NK-92 (cell line): ENCODE results near the gene CASP3.
"Not testable (repeated sequence)": the region's sequence is repeated elsewhere in the genome, so short reads cannot be mapped to it uniquely, and the experiment has no call there.

ENCODE experiments used
- DNase-seq: peaks from one replicate; lab custom pipeline; 2025; ENCODE audit not compliant: unreplicated experiment; lab: John Stamatoyannopoulos, UW

CASP3 gene

DNA sequence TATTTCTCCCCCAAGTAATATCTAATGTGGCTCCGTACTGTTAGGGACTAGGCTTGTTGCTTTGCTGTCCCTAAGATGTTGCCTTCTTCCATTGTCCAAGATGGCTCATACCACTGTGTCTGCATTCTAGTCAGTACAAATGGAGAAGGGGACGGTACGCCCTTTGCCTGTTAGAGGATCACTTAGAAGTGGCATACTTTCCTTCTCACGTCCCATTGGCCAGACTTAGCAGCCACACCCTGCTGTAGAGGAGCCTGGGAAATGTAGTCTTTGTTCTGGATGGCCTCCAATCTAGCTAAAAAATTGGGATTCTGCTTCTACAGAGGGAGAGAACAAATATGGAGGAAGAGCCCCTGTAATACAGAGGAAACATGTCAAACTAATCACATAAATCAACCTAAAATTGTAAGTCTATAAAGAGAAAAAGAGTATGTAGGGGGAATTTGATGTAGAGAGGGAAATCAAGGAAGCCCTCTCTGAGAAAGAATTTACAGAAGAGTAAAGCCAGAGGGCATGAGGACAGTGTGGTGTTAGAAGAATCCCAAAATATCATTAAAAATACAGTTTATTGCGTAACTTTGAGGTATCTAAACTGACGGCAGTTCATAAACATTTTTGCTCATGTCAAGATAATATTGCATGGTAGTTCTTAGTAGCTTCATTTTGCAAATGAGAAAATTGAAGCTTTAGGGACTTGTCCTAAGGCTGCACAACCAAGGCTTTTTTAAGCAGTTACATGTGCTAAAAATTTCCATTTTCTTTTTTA is 15.4 kb upstream of the CASP3 start:
- no peak for DNase-seq

DNA sequence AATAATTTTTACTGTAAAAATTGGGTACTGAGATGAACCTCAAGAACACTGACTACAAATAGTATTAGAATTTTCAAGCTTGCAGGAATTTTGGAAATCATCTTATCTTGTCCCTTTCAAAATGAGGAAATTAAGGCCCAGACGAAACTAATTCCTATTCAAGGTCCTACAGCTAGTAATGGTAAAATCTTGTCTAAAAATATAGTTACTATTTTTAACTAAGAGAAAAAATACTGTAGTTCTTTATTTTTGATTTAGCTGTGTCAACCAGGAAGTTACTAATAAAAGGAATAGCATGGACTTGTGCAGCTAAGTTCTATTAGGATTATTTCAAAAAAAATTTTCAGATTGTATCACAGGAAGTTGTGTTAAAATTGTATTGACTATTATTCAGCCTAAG is 13.0 kb upstream of the CASP3 start:
- no peak for DNase-seq

DNA sequence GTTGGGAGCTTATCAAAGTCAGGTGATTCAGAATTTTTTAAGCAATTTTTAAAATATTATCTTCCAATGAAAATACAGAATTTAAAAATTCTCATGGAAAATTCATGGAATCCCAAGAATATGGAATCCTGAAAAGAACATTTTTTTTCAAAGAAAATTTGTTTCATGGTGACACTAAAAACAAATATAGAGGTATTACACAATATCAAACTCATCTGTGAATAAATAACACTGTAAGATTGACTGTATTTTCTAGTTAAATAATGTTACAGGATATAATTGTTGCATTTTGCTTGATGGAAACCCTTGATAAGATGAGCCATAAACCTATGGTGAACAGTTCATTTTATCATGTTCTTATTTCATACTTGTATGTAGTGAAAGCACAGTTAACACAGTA is 11.7 kb upstream of the CASP3 start:
- no peak for DNase-seq

- DNase-seq: not testable (repeated sequence)
Observed at GRCh38 chr4:184657820-184658219, 8.6 kb upstream of the CASP3 start.

DNA sequence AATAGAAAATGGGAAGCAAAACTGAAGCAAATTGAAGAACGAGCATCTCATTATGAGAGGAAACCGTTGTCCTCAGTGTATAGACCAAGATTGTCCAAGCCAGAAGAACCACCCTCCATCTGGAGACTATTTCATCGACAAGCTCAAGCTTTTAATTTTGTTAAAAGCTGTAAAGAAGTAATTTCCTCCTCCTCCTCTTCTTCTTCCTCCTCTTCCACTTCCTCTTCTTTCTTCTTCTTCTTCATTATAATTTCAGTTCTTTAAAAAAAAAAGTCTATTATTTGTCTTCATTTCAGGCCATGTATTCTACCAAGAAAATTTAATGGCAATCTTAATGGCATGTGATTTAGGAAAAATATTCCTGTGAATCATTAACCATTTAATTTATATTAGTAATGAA is 7.9 kb upstream of the CASP3 start:
- no peak for DNase-seq

DNA sequence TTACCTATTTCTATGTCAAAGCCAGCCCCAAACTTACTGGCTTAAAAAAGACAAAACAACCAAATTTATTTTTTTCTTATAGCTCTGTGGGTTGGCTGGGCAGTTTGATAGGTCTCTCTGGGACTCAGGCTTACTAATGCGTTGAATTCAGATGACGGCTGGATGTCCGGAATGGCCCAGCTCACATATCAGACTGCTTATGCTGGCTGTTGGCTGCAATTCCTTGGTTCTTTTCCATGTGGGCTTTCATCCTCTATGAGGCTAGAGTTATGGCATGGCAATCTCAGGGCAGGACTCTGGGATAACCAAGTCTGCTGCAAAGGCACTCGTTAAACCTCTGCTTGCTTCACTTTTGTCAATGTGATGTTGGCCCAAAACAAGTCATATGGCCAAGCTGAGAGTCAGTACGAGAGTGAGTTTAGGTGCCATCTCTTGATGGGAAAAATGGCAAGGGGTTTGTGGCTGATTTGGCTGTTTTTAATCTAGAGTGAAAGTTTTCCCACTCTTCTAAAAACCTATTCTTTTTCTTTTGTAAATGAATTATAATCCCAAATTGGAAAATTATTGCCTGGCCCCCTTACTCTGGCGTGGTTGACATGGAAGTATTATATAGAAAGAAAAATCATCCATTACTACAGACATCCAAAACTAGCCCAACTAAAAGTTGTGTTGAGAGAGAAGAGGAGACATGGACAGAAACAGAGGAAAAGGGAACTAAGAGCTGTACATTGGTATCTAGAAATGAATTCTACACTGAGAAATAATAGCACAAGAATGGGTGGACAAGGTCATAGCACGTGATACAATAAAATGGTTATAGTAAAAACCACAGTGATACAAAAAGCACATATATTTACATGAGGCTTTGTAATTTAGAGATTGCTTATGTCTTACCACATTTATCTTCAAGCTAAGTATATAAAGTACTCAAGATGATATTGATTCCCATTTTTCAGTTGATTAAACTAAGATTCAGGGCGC is 6.9 kb upstream of the CASP3 start:
- DNase-seq: no peak

DNA sequence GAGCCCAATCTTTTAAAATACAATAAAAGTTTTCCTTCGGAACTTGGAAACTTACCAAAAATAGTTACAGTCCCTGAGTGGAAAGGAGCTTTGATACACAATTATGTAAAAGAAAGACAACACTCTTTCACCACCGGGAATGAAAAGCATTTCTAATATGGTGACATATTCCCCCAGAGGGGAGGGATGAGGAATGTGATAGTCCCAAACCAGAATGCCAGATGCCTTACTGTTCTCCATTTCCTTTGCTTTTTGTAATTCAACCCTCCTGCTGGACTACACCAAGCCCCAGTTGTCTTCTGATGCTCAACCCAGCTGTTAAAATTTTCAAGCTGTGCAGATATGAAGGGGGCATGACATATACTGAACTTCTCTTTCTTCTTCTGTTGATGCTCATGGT is 4.4 kb upstream of the CASP3 start:
- no peak for DNase-seq

DNA sequence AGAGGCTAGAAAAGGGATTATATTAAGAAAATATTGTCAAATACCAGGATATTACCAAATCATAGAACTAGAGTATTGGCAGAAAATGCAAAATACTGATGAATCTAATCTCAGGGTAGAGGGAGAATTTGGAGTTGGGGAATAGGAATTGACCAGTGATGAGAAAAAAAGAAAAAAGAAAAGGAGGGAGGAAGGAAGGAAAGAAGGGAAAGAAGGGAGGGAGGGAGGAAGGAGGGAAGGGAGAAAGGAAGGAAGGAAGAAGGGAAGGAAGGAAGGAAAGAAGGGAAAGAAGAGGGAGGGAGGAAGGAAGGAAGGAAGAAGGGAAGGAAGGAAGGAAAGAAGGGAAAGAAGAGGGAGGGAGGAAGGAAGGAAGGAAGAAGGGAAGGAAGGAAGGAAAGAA is 3.4 kb upstream of the CASP3 start:
- DNase-seq: not testable (repeated sequence)

GRCh38 chr4:184651899-184652298 is 2.7 kb upstream of the CASP3 start:
- DNase-seq: no peak

- no peak for DNase-seq
Observed at GRCh38 chr4:184649971-184650855, 966 bp upstream of the CASP3 start.

DNA sequence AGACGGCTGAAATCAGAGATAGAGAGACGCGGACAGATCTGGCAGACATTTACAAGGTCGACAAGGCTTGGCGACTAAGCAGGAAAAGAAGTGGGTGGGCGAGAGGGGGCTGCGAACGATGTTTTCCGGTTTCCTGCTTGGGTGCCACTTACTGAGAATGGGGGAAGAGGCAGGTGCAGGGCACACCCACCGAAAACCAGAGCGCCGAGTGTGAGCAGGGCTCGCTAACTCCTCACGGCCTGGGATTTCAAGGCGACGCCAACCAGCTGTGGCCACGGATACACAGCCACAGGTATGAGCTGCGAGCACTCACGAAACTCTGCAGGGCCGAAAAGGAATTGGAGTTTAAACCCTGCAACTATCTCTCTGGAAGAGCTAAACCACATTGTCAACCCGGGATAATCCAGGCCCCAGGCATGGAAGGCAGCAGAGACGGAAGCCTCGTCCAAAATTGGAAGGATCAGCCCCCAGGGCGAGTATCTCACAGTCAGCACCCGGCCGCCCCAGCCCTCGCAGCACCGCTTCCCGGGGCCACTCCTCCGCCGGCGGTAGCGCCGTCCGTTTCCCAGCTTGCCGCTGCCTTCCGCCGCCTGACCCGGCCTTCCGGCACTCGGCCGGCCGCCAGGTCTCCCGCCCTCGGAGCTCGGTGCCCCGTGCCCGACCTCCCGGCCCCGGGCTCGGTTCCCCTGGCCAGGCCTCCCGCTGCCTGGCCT is 778 bp downstream of the CASP3 start:
- no peak for DNase-seq

GRCh38 chr4:184648054-184648312 is 1.3 kb downstream of the CASP3 start:
- DNase-seq: no peak

GRCh38 chr4:184647266-184648053 is 1.8 kb downstream of the CASP3 start:
- no peak for DNase-seq

DNA sequence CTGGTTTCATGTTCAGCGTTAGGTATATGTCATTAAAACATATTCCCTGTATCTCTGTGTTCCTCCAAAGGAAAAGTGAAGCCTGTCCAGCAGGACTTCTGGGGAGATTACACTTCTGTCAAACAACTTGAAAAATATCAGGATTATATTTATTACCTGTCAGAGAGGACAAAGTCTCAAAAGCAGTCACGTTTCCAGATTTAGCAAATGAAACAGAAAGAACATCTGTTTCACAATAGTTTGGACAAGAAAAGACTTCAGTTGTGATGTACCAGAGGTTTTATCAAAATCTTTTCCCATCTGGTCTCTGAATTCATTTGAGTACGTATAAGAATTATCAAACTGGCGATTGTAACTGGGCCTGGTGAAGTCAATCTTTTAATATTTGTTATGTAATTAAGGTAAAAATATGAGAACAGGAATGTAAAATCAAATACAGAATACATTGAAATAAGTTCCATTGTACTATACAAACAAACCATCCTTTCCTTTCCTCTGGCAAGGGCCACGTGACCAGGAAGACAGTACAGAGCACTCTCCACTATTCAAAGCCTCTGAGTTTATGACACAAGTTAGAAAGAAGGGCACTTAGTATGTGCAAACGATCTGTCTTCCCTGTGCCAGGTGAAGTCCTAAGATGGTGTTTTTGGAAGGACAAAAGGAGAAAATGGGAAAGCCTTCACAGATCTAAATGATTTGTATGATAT is 3.2 kb downstream of the CASP3 start:
- no peak for DNase-seq

DNA sequence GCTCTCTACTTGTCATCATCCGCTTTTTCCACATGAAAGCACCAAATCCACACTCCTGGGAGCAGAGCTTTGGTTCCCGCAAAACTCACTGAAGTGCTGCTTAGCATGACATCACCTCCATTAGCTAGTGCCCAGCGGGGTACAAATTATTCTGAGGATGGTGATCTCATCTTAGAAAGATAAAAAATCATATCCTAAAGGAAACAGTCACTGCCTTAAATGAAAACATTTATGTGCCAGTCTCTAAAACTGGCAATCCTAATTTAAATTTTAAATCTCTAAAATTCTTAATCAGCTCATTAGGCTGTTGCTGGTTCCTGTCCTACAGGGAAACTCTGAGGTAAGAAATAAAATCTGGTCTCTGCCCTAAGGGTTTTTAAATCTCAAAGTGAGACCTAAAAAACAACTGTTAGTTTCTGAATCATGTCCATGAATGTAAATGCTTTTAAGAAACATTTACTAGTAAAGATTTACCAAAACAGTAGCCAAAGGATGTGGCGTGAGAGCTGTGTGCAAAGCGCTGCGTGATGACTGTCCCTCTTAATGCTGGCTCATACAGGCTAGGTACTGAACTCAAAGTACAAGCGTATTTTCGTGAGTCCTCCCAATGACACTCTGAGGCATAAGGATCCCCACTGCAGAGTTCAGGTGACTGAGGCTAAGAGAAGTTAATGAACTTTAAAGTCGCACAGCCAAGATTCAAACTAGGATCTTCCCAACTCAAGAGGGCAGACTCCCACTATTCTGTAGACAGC is 4.5 kb downstream of the CASP3 start:
- no peak for DNase-seq

- no peak for DNase-seq
Observed at GRCh38 chr4:184643731-184644130, 5.5 kb downstream of the CASP3 start.

- no peak for DNase-seq
Observed at GRCh38 chr4:184641451-184641850, 7.8 kb downstream of the CASP3 start.

- no peak for DNase-seq
Observed at GRCh38 chr4:184641022-184641421, 8.2 kb downstream of the CASP3 start.

DNA sequence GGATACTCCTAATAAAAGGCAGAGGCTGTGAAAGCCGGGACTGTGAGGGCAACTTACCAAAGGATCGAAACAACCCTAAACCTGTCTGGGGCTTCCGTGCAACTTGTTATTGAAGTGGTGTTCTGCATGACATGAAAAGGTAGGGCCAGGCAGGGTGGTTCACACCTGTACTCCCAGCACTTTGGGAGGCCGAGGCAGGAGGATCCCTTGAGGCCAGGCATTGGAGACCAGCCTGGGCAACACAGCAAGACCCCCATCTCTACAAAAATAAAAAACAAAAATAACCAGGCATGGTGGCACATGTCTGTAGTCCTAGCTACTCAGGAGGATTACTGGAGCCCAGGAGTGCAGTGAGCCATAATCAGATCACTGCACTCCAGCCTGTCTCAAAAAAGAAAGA is 12.3 kb downstream of the CASP3 start:
- no peak for DNase-seq
